B cell (primary cell): ENCODE results near the gene SLC1A5. TPM values are rescaled to one million over a fixed set of nuclear protein-coding genes. Genes with fewer than 3 reads are reported as not detected.

Source experiments
- ATAC-seq: fragments of 200-7000 bp; cut with Tn5 transposase; one replicate; pipeline ENCODE4 v1.10.0; 2021; ENCODE audit warnings: low read depth, mild to moderate bottlenecking, moderate number of reproducible peaks, moderate library complexity
- CTCF ChIA-PET: fragments of 350-600 bp; sonication (Branson Sonifier 250); formaldehyde crosslinking; loops from one replicate; lab custom pipeline; 2021; ENCODE audit warnings: antibody characterized with exemption, inconsistent platforms; lab: Charles Lee
- POLR2A ChIA-PET: fragments of 350-600 bp; sonication (Branson Sonifier 250); formaldehyde crosslinking; loops from one replicate; lab custom pipeline; 2021; ENCODE audit warnings: antibody characterized with exemption; lab: Charles Lee
- DNase-seq: peaks from one replicate; pipeline ENCODE4 v3.0.0; 2013
- H2AFZ ChIP-seq: 2 replicates; pipeline ENCODE4 v1.6.1; 2012; ENCODE audit warnings: mild to moderate bottlenecking, low read depth, low read length; ENCODE audit not compliant: insufficient read depth, poor library complexity, severe bottlenecking
- H3K27ac ChIP-seq, 2 donors: 1 replicate in 1 of 2; 2 replicates in 1 of 2; pipeline ENCODE4 v1.5.1; 2012 to 2013; ENCODE audit warnings: low read length in 2 of 2, mild to moderate bottlenecking in 2 of 2, moderate library complexity in 1 of 2
- H3K27me3 ChIP-seq, 4 experiments: fragments of 200-600 bp in 1 of 4; sonication (generic) in 1 of 4; replicated peaks in 1 of 4; 1 replicate in 2 of 4; 2 replicates in 2 of 4; pipeline versions ENCODE4 v1.6.1 to v1.7.0; 2013 to 2016; ENCODE audit warnings: low read length in 3 of 4, mild to moderate bottlenecking in 2 of 4, mixed read lengths in 1 of 4, moderate library complexity in 1 of 4; ENCODE audit not compliant: insufficient read depth in 4 of 4, control insufficient read depth in 3 of 4; ENCODE audit errors: control extremely low read depth in 1 of 4
- H3K36me3 ChIP-seq, 2 experiments: replicated peaks in 1 of 2; 1 replicate in 1 of 2; 2 replicates in 1 of 2; pipeline versions ENCODE4 v1.6.1 to v1.7.1; 2013; ENCODE audit warnings: low read length in 1 of 2; ENCODE audit not compliant: insufficient read depth in 2 of 2, control insufficient read depth in 1 of 2; ENCODE audit errors: control extremely low read depth in 1 of 2, extremely low read depth in 1 of 2
- H3K4me1 ChIP-seq, 2 donors: fragments of 200-600 bp in 1 of 2; sonication (generic) in 1 of 2; 1 replicate in 1 of 2; 2 replicates in 1 of 2; pipeline versions ENCODE4 v1.5.1 to v1.6.1; 2013 to 2017; ENCODE audit warnings: low read length in 2 of 2; ENCODE audit not compliant: control insufficient read depth in 2 of 2, insufficient read depth in 2 of 2
- H3K4me2 ChIP-seq: replicated peaks from 2 replicates; pipeline ENCODE3; 2012; ENCODE audit warnings: mild to moderate bottlenecking, low read depth, low read length; ENCODE audit not compliant: poor library complexity, severe bottlenecking
- H3K4me3 ChIP-seq, 5 experiments: fragments of 200-600 bp in 1 of 5; sonication (generic) in 1 of 5; 1 replicate in 3 of 5; 2 replicates in 2 of 5; pipeline versions ENCODE4 v1.5.1 to v1.7.0; 2011 to 2016; ENCODE audit warnings: low read length in 4 of 5, mild to moderate bottlenecking in 4 of 5, low read depth in 2 of 5, control low read depth in 1 of 5, moderate library complexity in 1 of 5; ENCODE audit not compliant: insufficient read depth in 1 of 5; ENCODE audit errors: control extremely low read depth in 1 of 5, extremely low read depth in 1 of 5
- H3K79me2 ChIP-seq: fragments of 200-600 bp; sonication (generic); one replicate; pipeline ENCODE4 v1.6.0; 2016; ENCODE audit warnings: low read length; ENCODE audit not compliant: control insufficient read depth, insufficient read depth
- H3K9ac ChIP-seq: fragments of 200-600 bp; sonication (generic); 2 replicates; pipeline ENCODE4 v1.6.1; 2017; ENCODE audit warnings: mild to moderate bottlenecking, low read length, moderate library complexity
- H3K9me3 ChIP-seq, 3 donors: one replicate each; pipeline versions ENCODE4 v1.6.1 to v1.7.1; 2013; ENCODE audit warnings: low read length in 2 of 3; ENCODE audit not compliant: control insufficient read depth in 2 of 3, insufficient read depth in 1 of 3; ENCODE audit errors: control extremely low read depth in 1 of 3
- H4K20me1 ChIP-seq: 2 replicates; pipeline ENCODE4 v1.6.0; 2012; ENCODE audit warnings: mild to moderate bottlenecking, low read length; ENCODE audit not compliant: insufficient read depth, control insufficient read depth, poor library complexity, severe bottlenecking
- H3K27ac Mint-ChIP-seq: one replicate; pipeline ENCODE4 v1.8.0; 2021; ENCODE audit warnings: mixed read lengths
- H3K27me3 Mint-ChIP-seq: one replicate; pipeline ENCODE4 v1.8.0; 2021; ENCODE audit warnings: mixed read lengths
- H3K4me1 Mint-ChIP-seq: one replicate; pipeline ENCODE4 v1.8.0; 2021; ENCODE audit warnings: mixed read lengths
- H3K4me3 Mint-ChIP-seq: one replicate; pipeline ENCODE4 v1.8.0; 2021; ENCODE audit warnings: mixed read lengths
- H3K9me3 Mint-ChIP-seq: one replicate; pipeline ENCODE4 v1.8.0; 2022; ENCODE audit warnings: mixed read lengths; ENCODE audit not compliant: insufficient read depth
- EZH2 ChIP-seq: IDR thresholded peaks from 2 replicates; pipeline ENCODE4 v1.6.1; 2012; ENCODE audit warnings: borderline replicate concordance, low read depth, mild to moderate bottlenecking, moderate library complexity, low read length; ENCODE audit not compliant: insufficient read depth, poor library complexity, severe bottlenecking
- WGBS: methylation state at CpG from one replicate; pipeline ENCODE4 v1.1.5; 2013; ENCODE audit warnings: missing lambda C conversion rate; ENCODE audit not compliant: insufficient coverage; 5-methylcytosine and 5-hydroxymethylcytosine counted together
- intact Hi-C: fragments of 100-400 bp; cut with micrococcal nuclease; formaldehyde crosslinking; loops from one replicate; pipeline ENCODE4 v1.10.0; 2022
- polyA plus RNA-seq: library from polyadenylated mRNA; depleted of rRNA; stranded (reverse); fragments of >200 nt; gene quantifications from 2 replicates; pipeline ENCODE4 v1.2.3, GENCODE V29; 2012
- total RNA-seq, 2 donors: library from RNA; stranded (reverse); fragments of 120-200 nt in 1 of 2; gene quantifications; 1 replicate in 1 of 2; 2 replicates in 1 of 2; pipeline versions ENCODE4 v1.2.3 to v1.2.4, GENCODE V29; 2013 to 2022
- TF ChIP-seq, protein P1 (sequence below): fragments of 200-600 bp; IDR thresholded peaks from one replicate; pipeline ENCODE4 v1.8.0; 2022; ENCODE audit warnings: antibody characterized with exemption, mild to moderate bottlenecking

SLC1A5 gene
- total and polyA plus RNA-seq, 2 donors (not counting 1 experiment from before 2014, with no cell fraction given), result 19.0 to 37.3 TPM

DNA sequence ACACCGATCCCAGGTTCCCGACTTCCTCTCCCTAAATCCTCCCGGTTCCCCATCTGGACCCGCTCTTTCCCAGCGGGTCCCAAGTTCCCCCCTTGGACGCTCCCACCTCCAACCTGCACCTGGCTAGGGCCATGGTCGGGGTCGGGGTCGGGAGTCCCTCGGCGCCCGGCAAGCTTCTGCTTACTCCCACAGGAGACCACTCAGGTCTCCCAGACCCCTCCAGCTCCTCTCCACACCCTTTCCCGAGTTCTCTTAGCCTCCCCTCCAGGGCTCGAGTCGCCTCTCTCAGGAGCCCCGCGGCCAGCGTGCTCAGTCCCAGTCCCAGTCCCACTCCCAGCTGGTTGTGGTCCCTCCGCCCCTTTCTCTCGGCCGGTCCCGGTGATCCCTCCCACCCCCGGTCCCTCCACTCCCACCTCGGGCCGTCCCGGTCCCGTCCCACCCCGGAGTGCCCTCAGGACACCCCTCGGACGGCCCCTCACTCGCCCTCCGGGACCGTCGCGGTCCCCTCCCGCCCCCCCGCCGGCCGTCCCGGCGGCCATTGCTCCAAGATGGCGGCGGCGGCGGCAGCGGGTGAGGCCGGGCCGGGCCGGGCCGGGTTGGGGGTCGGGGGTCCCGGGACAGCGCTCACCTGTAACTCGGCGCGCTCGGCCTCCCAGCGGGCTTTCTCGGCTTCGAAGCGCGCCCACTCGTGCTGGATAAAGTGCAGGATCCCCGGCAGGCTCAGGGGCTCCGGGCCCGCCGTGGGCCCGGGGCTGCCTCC, 42.7 kb downstream of the SLC1A5 start, which contains the start of gene FKRP:
FKRP (plus strand) TSS at position 537 of the 760 bp plus-strand sequence. CDS start 9,394 bp downstream, outside the sequence.
- Histone ChIP-seq H3K4me1 (peaks cover 15 to 43% of the 10 kb centered on the region in 2 donors), H3K4me3 (peak within 1 kb of the TSS; percentile 51 to 87 (median 84)), H3K4me2 (peak within 1 kb of the TSS; percentile 97), H3K27me3 (no peaks in the 10 kb centered on the region), H3K9me3 (no peaks in the 10 kb centered on the region), H3K79me2 (peaks cover 62% of the 10 kb centered on the region), H2AFZ (peak within 1 kb of the TSS; percentile 94), H4K20me1 (peaks cover 60% of the 10 kb centered on the region), H3K9ac (peak within 1 kb of the TSS; percentile 83), H3K36me3 (peaks cover 0 to 12% of the 10 kb centered on the region in 2 experiments), H3K27ac (peak within 1 kb of the TSS; percentile 43 to 77)
- Mint-ChIP-seq H3K9me3 (no peaks in the 10 kb centered on the region), H3K27me3 (no peaks in the 10 kb centered on the region), H3K27ac (peak within 1 kb of the TSS; percentile 85), H3K4me1 (peaks cover 56% of the 10 kb centered on the region), H3K4me3 (peak within 1 kb of the TSS; percentile 93)
- no peak for DNase-seq
- POLR2A ChIA-PET, result interaction anchor here (0.5 to 0.9 kb wide), 2 partner anchors 11 to 61 kb away, joined by 3 read pairs; no protein-coding TSS in a partner anchor
- CTCF ChIA-PET, result interaction anchor here (0.5 to 1.8 kb wide), 4 partner anchors 8 to 333 kb away, joined by 3 to 13 read pairs (median 3); no protein-coding TSS in a partner anchor
- TF ChIP-seq, protein P1, sequence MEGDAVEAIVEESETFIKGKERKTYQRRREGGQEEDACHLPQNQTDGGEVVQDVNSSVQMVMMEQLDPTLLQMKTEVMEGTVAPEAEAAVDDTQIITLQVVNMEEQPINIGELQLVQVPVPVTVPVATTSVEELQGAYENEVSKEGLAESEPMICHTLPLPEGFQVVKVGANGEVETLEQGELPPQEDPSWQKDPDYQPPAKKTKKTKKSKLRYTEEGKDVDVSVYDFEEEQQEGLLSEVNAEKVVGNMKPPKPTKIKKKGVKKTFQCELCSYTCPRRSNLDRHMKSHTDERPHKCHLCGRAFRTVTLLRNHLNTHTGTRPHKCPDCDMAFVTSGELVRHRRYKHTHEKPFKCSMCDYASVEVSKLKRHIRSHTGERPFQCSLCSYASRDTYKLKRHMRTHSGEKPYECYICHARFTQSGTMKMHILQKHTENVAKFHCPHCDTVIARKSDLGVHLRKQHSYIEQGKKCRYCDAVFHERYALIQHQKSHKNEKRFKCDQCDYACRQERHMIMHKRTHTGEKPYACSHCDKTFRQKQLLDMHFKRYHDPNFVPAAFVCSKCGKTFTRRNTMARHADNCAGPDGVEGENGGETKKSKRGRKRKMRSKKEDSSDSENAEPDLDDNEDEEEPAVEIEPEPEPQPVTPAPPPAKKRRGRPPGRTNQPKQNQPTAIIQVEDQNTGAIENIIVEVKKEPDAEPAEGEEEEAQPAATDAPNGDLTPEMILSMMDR, result no peak
- no peak for TF ChIP-seq EZH2
- intact Hi-C loops, result loop anchor here (1.0 to 5.0 kb wide), 4 partner anchors 17 to 145 kb away; partner anchors contain the start of genes CALM3, DACT3 and SLC1A5
- under 1% methylated on average over 67 of the region's 68 CpGs for WGBS
- peak; percentile 67 for ATAC-seq
